HepG2 (cell line): ENCODE results near the gene DUS3L. TPM values are rescaled to one million over a fixed set of nuclear protein-coding genes. Genes with fewer than 3 reads are reported as not detected.

Experiments used
- ATAC-seq: fragments of 200-7000 bp; cut with Tn5 transposase; 3 replicates; pipeline ENCODE4 v1.9.1; 2020; ENCODE audit warnings: mild to moderate bottlenecking, moderate library complexity
- BruUV-seq: library from RNA; stranded (reverse); fragments of 400-500 nt; replicated peaks from 2 replicates; lab custom pipeline; 2021; lab: Mats Ljungman, UMichigan
- CTCF ChIA-PET: fragments of 300-600 bp; formaldehyde crosslinking; extraction: SDS; loops from one replicate; lab custom pipeline; 2021; ENCODE audit warnings: low total read pairs, inconsistent platforms, low intra/inter-chr PET ratio; lab: Yijun Ruan, JAX
- POLR2A ChIA-PET: fragments of 350-600 bp; sonication (Branson Sonifier 250); formaldehyde crosslinking; loops from one replicate; lab custom pipeline; 2020; ENCODE audit warnings: antibody characterized with exemption, inconsistent platforms; lab: Yijun Ruan, JAX
- DNase-seq: peaks from one replicate; pipeline ENCODE4 v3.0.0-alpha.2; 2015; ENCODE audit warnings: low spot score
- FAIRE-seq: peaks from 3 replicates; lab custom pipeline; 2011; peaks lifted over from hg19 to GRCh38; lab: Jason Lieb, UNC
- H2AFZ ChIP-seq: one replicate; pipeline ENCODE4 v1.6.1; 2011; ENCODE audit warnings: low read length, inconsistent platforms
- H3K27ac ChIP-seq: fragments of 300-600 bp; 3 replicates; pipeline ENCODE4 v1.8.0; 2011; ENCODE audit warnings: mixed run types, mild to moderate bottlenecking, mixed read lengths, low read length, inconsistent platforms; ENCODE audit not compliant: insufficient read depth; ENCODE audit errors: extremely low read length
- H3K27me3 ChIP-seq, 2 experiments: fragments of 200-600 bp in 1 of 2; 2 replicates in 1 of 2; 3 replicates in 1 of 2; pipeline versions ENCODE4 v1.6.0 to v1.8.0; 2011; ENCODE audit warnings: low read length in 2 of 2, mild to moderate bottlenecking in 2 of 2, moderate library complexity in 2 of 2, inconsistent platforms in 1 of 2; ENCODE audit not compliant: insufficient read depth in 2 of 2, control insufficient read depth in 1 of 2
- H3K36me3 ChIP-seq, 2 experiments: fragments of 200-600 bp in 1 of 2; replicated peaks in 1 of 2; 2 replicates in 1 of 2; 3 replicates in 1 of 2; pipeline versions ENCODE4 v1.5.1 to v1.8.0; 2011; ENCODE audit warnings: low read length in 2 of 2, inconsistent platforms in 1 of 2; ENCODE audit not compliant: insufficient read depth in 2 of 2, control insufficient read depth in 1 of 2
- H3K4me1 ChIP-seq: 2 replicates; pipeline ENCODE4 v1.5.1; 2012; ENCODE audit warnings: low read length, inconsistent platforms; ENCODE audit not compliant: insufficient read depth
- H3K4me2 ChIP-seq: 2 replicates; pipeline ENCODE4 v1.6.0; 2011; ENCODE audit warnings: low read depth, low read length, inconsistent platforms
- H3K4me3 ChIP-seq, 3 experiments: fragments of 200-600 bp in 1 of 3; sonication (generic), shearing (Covaris generic) in 1 of 3; replicated peaks in 1 of 3; 2 replicates each; pipeline ENCODE4 v1.5.1; 2011 to 2016; ENCODE audit warnings: low read length in 3 of 3, inconsistent platforms in 2 of 3, low read depth in 2 of 3, mild to moderate bottlenecking in 2 of 3, control low read depth in 1 of 3, mixed read lengths in 1 of 3; ENCODE audit not compliant: insufficient read depth in 1 of 3
- H3K79me2 ChIP-seq: one replicate; pipeline ENCODE4 v1.6.1; 2011; ENCODE audit warnings: low read length, inconsistent platforms; ENCODE audit not compliant: insufficient read depth
- H3K9ac ChIP-seq: 2 replicates; pipeline ENCODE4 v1.6.0; 2011; ENCODE audit warnings: mild to moderate bottlenecking, low read depth, low read length, inconsistent platforms; ENCODE audit not compliant: insufficient read depth
- H3K9me3 ChIP-seq: 2 replicates; pipeline ENCODE4 v1.5.1; 2012; ENCODE audit warnings: mild to moderate bottlenecking, low read length
- H4K20me1 ChIP-seq: 2 replicates; pipeline ENCODE4 v1.6.0; 2011; ENCODE audit warnings: inconsistent platforms, mild to moderate bottlenecking, low read length, moderate library complexity; ENCODE audit not compliant: insufficient read depth
- PHF21A ChIP-seq: sonication (generic); formaldehyde crosslinking; IDR thresholded peaks from 2 replicates; pipeline ENCODE4 v1.5.0; 2020; ENCODE audit warnings: mild to moderate bottlenecking, missing genetic modification reagents
- RORA ChIP-seq: sonication (generic); formaldehyde crosslinking; IDR thresholded peaks from 2 replicates; pipeline ENCODE4 v1.5.0; 2020; ENCODE audit warnings: mild to moderate bottlenecking, missing genetic modification reagents, moderate library complexity
- ZFP36 ChIP-seq: fragments of 150-350 bp; IDR thresholded peaks from 2 replicates; pipeline ENCODE4 v1.6.1; 2018; ENCODE audit warnings: borderline replicate concordance, low read length, low read depth; ENCODE audit not compliant: partially characterized antibody
- ZNF549 ChIP-seq: sonication (generic); formaldehyde crosslinking; IDR thresholded peaks from 2 replicates; pipeline ENCODE4 v1.5.0; 2020; ENCODE audit warnings: missing genetic modification reagents
- ZSCAN30 ChIP-seq: sonication (generic); formaldehyde crosslinking; IDR thresholded peaks from 2 replicates; pipeline ENCODE4 v1.5.0; 2020; ENCODE audit warnings: mild to moderate bottlenecking, missing genetic modification reagents
- WGBS: methylation state at CpG from one replicate; pipeline ENCODE4 v1.1.6; 2017; ENCODE audit warnings: low lambda C conversion rate; 5-methylcytosine and 5-hydroxymethylcytosine counted together
- in situ Hi-C: cut with HindIII; loops from 2 replicates; pipeline ENCODE4 v1.10.0; 2017; ENCODE audit warnings: low pct_unique_long_range_greater_than_20kb; ENCODE audit not compliant: extremely low pct_ligation_motif_present
- intact Hi-C: fragments of 100-400 bp; cut with micrococcal nuclease; formaldehyde crosslinking; loops from one replicate; pipeline ENCODE4 v1.10.0; 2022; ENCODE audit not compliant: unreplicated experiment
- polyA plus RNA-seq, 8 experiments: library from polyadenylated mRNA; depleted of rRNA in 3 of 8; stranded (reverse) in 7 of 8; unstranded in 1 of 8; fragments of >200 nt; fragmentation: Illumina TruSeq in 4 of 8; extraction: Trizol in 4 of 8; gene quantifications; 2 replicates each; pipeline versions ENCODE4 v1.2.1 to v1.2.3, GENCODE V29; 2011 to 2016; ENCODE audit warnings: low read depth in 4 of 8, missing spikeins in 1 of 8, mixed read lengths in 1 of 8; ENCODE audit not compliant: insufficient read depth in 1 of 8
- total RNA-seq, 5 experiments: library from RNA; depleted of rRNA; stranded (reverse); fragments of >200 nt; fragmentation: Illumina TruSeq; extraction: Trizol; gene quantifications; 2 replicates each; pipeline ENCODE4 v1.2.3, GENCODE V29; 2016; ENCODE audit warnings: low read depth in 1 of 5
- TF ChIP-seq, protein P1 (sequence below): sonication (generic); formaldehyde crosslinking; IDR thresholded peaks from 2 replicates; pipeline ENCODE4 v1.5.1; 2020; ENCODE audit warnings: mild to moderate bottlenecking, missing genetic modification reagents, moderate library complexity
- TF ChIP-seq, protein P2 (sequence below): sonication (generic); formaldehyde crosslinking; IDR thresholded peaks from 2 replicates; pipeline ENCODE4 v1.4.0; 2020; ENCODE audit warnings: mild to moderate bottlenecking, missing genetic modification reagents
- TF ChIP-seq, protein P3 (sequence below): sonication (generic); formaldehyde crosslinking; IDR thresholded peaks from 2 replicates; pipeline ENCODE4 v1.4.0; 2020; ENCODE audit warnings: missing genetic modification reagents

DUS3L gene
- total and polyA plus RNA-seq, 2 of the 13 experiments (the other 11 are each of a cell fraction or from before 2014, with no cell fraction given) = 13.3 to 25.1 TPM

DNA sequence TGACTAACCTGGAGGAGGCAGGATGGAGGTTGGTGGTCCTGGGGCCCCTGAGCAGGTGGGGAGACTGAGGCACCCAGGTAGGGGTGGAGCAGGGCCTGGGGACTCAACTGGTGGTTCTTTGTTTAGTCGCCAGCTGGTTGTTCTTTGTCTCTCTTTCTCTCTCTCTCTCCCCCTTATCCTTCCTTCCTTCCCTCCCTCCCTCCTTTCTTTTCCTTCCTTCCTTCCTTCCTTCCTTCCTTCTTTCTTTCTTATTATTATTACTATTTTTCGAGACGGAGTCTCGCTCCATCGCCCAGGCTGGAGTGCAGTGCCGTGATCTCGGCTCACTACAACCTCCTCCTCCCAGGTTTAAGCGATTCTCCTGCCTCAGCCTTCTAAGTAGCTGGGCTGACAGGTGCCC is 7.3 kb upstream of the DUS3L start (continued):
- TF ChIP-seq, protein P1, sequence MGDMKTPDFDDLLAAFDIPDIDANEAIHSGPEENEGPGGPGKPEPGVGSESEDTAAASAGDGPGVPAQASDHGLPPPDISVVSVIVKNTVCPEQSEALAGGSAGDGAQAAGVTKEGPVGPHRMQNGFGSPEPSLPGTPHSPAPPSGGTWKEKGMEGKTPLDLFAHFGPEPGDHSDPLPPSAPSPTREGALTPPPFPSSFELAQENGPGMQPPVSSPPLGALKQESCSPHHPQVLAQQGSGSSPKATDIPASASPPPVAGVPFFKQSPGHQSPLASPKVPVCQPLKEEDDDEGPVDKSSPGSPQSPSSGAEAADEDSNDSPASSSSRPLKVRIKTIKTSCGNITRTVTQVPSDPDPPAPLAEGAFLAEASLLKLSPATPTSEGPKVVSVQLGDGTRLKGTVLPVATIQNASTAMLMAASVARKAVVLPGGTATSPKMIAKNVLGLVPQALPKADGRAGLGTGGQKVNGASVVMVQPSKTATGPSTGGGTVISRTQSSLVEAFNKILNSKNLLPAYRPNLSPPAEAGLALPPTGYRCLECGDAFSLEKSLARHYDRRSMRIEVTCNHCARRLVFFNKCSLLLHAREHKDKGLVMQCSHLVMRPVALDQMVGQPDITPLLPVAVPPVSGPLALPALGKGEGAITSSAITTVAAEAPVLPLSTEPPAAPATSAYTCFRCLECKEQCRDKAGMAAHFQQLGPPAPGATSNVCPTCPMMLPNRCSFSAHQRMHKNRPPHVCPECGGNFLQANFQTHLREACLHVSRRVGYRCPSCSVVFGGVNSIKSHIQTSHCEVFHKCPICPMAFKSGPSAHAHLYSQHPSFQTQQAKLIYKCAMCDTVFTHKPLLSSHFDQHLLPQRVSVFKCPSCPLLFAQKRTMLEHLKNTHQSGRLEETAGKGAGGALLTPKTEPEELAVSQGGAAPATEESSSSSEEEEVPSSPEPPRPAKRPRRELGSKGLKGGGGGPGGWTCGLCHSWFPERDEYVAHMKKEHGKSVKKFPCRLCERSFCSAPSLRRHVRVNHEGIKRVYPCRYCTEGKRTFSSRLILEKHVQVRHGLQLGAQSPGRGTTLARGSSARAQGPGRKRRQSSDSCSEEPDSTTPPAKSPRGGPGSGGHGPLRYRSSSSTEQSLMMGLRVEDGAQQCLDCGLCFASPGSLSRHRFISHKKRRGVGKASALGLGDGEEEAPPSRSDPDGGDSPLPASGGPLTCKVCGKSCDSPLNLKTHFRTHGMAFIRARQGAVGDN (CRISPR knock-in tag) = no peak
- TF ChIP-seq RORA (no peak), ZNF549 (CRISPR knock-in tag) (no peak), ZSCAN30 (CRISPR knock-in tag) (no peak), PHF21A (no peak)
- TF ChIP-seq, protein P2, sequence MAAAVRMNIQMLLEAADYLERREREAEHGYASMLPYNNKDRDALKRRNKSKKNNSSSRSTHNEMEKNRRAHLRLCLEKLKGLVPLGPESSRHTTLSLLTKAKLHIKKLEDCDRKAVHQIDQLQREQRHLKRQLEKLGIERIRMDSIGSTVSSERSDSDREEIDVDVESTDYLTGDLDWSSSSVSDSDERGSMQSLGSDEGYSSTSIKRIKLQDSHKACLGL = no peak

DNA sequence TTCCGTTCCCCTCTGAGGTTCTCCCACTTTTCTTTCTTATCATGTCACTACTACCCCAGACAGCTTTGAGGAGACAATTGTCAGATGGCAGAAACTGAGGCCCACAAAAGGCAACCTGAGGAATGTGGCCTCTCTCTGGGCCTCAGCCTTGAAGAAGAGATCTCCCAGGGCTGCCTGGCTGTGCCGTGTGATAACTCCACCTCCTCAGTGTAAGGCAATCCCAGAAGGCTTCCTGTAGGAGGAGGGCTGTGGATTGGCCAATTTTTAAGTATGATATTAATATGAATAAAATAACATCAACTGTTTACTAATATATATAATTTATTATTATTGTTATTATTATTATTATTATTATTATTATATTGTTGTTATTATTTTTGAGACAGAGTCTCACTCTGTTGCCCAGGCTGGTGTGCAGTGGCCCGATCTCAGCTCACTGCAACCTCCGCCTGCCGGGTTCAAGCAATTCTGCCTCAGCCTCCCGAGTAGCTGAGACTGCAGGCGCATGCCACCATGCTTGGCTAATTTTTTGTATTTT is 4.5 kb upstream of the DUS3L start:
- Histone ChIP-seq H3K27ac (no peak overlapping the region), H3K4me3 (no peak overlapping the region), H3K4me2 (no peak overlapping the region), H2AFZ (no peak overlapping the region), H3K4me1 (peaks cover 40% of the 10 kb centered on the region), H3K36me3 (no peaks in the 10 kb centered on the region), H3K9me3 (no peaks in the 10 kb centered on the region), H3K79me2 (no peaks in the 10 kb centered on the region), H4K20me1 (no peaks in the 10 kb centered on the region), H3K27me3 (peaks cover 0 to 5% of the 10 kb centered on the region in 2 experiments; a peak in 2 of 5 replicates), H3K9ac (no peak overlapping the region)
- DNase-seq (no peak), FAIRE-seq (no peak), ATAC-seq (no peak)
- TF ChIP-seq, protein P3, sequence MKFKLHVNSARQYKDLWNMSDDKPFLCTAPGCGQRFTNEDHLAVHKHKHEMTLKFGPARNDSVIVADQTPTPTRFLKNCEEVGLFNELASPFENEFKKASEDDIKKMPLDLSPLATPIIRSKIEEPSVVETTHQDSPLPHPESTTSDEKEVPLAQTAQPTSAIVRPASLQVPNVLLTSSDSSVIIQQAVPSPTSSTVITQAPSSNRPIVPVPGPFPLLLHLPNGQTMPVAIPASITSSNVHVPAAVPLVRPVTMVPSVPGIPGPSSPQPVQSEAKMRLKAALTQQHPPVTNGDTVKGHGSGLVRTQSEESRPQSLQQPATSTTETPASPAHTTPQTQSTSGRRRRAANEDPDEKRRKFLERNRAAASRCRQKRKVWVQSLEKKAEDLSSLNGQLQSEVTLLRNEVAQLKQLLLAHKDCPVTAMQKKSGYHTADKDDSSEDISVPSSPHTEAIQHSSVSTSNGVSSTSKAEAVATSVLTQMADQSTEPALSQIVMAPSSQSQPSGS (CRISPR knock-in tag) = no peak
- peak; percentile 80 for TF ChIP-seq ZFP36
- POLR2A ChIA-PET = no interaction called here
- no TSS peak for BruUV-seq
- in situ Hi-C loops = no loop called here
- intact Hi-C loops = no loop called here
- CTCF ChIA-PET = interaction anchor here (1.4 kb wide), 1 partner anchor 9 kb away, joined by 3 read pairs; no protein-coding TSS in a partner anchor
- WGBS = 67% methylated on average over 7 of the region's 7 CpGs
